Sigmoid colon (tissue), 7 donors: ENCODE data around the gene IRF4. TPM values are rescaled to one million over a fixed set of nuclear protein-coding genes. Genes with fewer than 3 reads are reported as not detected.

ENCODE experiments used
- DNase-seq: peaks from one replicate; pipeline ENCODE4 v3.0.0-alpha.2; 2019
- H3K27ac ChIP-seq, 4 donors: fragments of 200-600 bp; sonication (generic); one replicate each; pipeline ENCODE4 v1.5.1; 2016 to 2019; ENCODE audit warnings: mild to moderate bottlenecking in 1 of 4
- H3K27me3 ChIP-seq, 3 donors: fragments of 200-600 bp; sonication (generic); one replicate each; pipeline ENCODE4 v1.5.1; 2019; ENCODE audit warnings: mild to moderate bottlenecking in 1 of 3
- H3K36me3 ChIP-seq, 4 donors: fragments of 200-600 bp; sonication (generic); one replicate each; pipeline ENCODE4 v1.5.1; 2016 to 2019
- H3K4me1 ChIP-seq, 4 donors: fragments of 200-600 bp; sonication (generic); one replicate each; pipeline ENCODE4 v1.5.1; 2017 to 2019
- H3K4me3 ChIP-seq, 4 donors: fragments of 200-600 bp; sonication (generic); one replicate each; pipeline ENCODE4 v1.5.1; 2017 to 2019; ENCODE audit warnings: mild to moderate bottlenecking in 2 of 4, moderate library complexity in 1 of 4
- H3K9me3 ChIP-seq, 4 donors: fragments of 200-600 bp in 3 of 4; sonication (generic) in 3 of 4; one replicate each; pipeline versions ENCODE4 v1.5.1 to v1.6.1; 2013 to 2019
- CTCF ChIP-seq, 4 experiments: fragments of 450-650 bp in 3 of 4; fragments of 200-600 bp in 1 of 4; IDR thresholded peaks; one replicate each; pipeline ENCODE4 v1.5.1; 2016 to 2019; ENCODE audit warnings: antibody characterized with exemption in 4 of 4, mild to moderate bottlenecking in 3 of 4, moderate library complexity in 2 of 4
- EP300 ChIP-seq, 4 donors: sonication (generic); formaldehyde crosslinking; IDR thresholded peaks; one replicate each; pipeline ENCODE4 v1.6.1; 2017; ENCODE audit warnings: antibody characterized with exemption in 4 of 4
- POLR2A ChIP-seq, 2 donors: fragments of 450-650 bp; IDR thresholded peaks; one replicate each; pipeline ENCODE4 v1.6.1; 2016; ENCODE audit warnings: antibody characterized with exemption in 2 of 2, mild to moderate bottlenecking in 2 of 2, moderate library complexity in 2 of 2
- POLR2AphosphoS5 ChIP-seq, 4 donors: sonication (generic); formaldehyde crosslinking; IDR thresholded peaks; one replicate each; pipeline ENCODE4 v1.6.1; 2017; ENCODE audit warnings: antibody characterized with exemption in 4 of 4
- WGBS, 2 donors: extraction: QIAGEN DNeasy Blood & Tissue Kit; methylation state at CpG; one replicate each; pipeline ENCODE4 v1.1.7; 2013; 5-methylcytosine and 5-hydroxymethylcytosine counted together
- intact Hi-C: fragments of 100-400 bp; cut with DNase I; formaldehyde crosslinking; loops from one replicate; pipeline ENCODE4 v1.15.1; 2023
- polyA plus RNA-seq, 3 donors: library from polyadenylated mRNA; stranded (reverse); fragments of 200-250 nt; gene quantifications; one replicate each; pipeline ENCODE4 v1.2.3, GENCODE V29; 2013
- total RNA-seq, 4 donors: library from RNA; depleted of rRNA; stranded (reverse); fragments of >200 nt; gene quantifications; one replicate each; pipeline ENCODE4 v1.1.0, GENCODE V29; 2016
- donor health status: healthy with polysubstance abuse.
- donor health status: Bipolar disorder and iron deficiency.
- donor health status: healthy.

The IRF4 gene
- under 1 TPM; 0.28 to 0.68 (median 0.34) TPM for total RNA-seq
- 1 to 10 TPM in 1 of 3 donors, under 1 TPM in 2; 0.46 to 9.3 (median 0.60) TPM for polyA plus RNA-seq

DNA sequence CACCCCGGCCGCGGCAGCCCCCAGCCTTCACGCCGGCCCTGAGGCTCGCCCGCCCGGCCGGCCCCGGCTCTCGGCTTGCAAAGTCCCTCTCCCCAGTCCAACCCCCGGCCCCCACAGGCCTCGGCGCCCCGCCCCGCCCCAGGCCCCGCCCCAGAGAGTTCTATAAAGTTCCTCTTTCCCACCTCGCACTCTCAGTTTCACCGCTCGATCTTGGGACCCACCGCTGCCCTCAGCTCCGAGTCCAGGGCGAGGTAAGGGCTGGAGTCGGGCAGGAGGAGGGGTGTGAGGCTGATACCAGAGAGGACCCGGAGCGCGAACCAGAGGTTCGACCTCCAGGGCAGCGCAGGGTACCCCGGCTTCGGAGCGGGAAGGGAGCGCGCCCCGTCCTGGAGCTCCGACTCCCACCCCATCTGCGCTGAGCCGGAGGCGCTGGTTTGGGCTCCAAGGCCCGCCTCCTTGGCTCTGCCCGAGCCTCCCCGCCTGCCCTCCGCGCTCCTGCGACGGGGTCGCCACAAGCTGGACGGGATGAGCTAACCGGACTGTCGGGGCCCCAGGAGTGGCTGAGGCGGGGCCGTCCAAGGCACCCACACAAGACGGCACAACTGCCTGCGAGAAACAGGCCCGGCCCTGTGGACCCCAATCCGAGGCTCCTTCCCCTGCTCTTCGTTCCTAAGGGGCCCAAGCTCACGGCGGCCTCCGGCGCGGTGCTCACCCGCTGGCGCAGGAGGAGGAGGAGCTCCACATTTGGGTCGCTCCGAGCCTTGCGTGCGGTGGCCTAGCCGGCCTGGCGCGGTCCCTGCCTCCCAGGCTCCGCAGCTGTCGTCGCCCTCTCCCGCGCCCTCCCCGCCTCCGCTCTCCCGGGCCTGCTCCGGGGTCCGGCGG, at the start of gene IRF4:
IRF4 (plus strand) TSS at position 194 of the 882 bp plus-strand sequence. CDS start 1,401 bp downstream, outside the sequence.
- intact Hi-C loops: no loop called here
- DNase-seq: no peak
- Histone ChIP-seq H3K27me3 (peaks cover 26 to 89% (median 41%) of the 10 kb centered on the region in 3 donors), H3K27ac (no peak within 1 kb of the TSS), H3K36me3 (no peaks in the 10 kb centered on the region), H3K4me3 (peak within 1 kb of the TSS in 3 of 4 donors; percentile 32 to 50 (median 45)), H3K4me1 (peaks cover 0 to 33% (median 29%) of the 10 kb centered on the region in 4 donors), H3K9me3 (no peaks in the 10 kb centered on the region)
- TF ChIP-seq EP300 (IDR thresholded peaks at IDR 0.05) (no peak), POLR2AphosphoS5 (IDR thresholded peaks at IDR 0.05) (peak in 2 of 4 donors; percentile 16 to 20)
- 1 to 6% methylated on average over 82 of the region's 82 CpGs for WGBS, 2 donors

GRCh38 chr6:341914-342831, 49.4 kb upstream of the IRF4 start:
- peaks cover 0 to 9% (median 3%) of the 10 kb centered on the region in 4 donors for H3K4me1 ChIP-seq
- H3K27ac ChIP-seq: no peak overlapping the region
- H3K4me3 ChIP-seq: no peak overlapping the region
- H3K36me3 ChIP-seq: no peaks in the 10 kb centered on the region
- no peak for DNase-seq
- H3K9me3 ChIP-seq: no peaks in the 10 kb centered on the region
- intact Hi-C loops: no loop called here
- TF ChIP-seq EP300 (IDR thresholded peaks at IDR 0.05) (no peak), POLR2A (IDR thresholded peaks at IDR 0.05) (no peak), POLR2AphosphoS5 (IDR thresholded peaks at IDR 0.05) (no peak), CTCF (IDR thresholded peaks at IDR 0.05) (no peak)
- WGBS, 2 donors: 78 to 79% methylated on average over 16 of the region's 16 CpGs
- H3K27me3 ChIP-seq: no peaks in the 10 kb centered on the region

DNA sequence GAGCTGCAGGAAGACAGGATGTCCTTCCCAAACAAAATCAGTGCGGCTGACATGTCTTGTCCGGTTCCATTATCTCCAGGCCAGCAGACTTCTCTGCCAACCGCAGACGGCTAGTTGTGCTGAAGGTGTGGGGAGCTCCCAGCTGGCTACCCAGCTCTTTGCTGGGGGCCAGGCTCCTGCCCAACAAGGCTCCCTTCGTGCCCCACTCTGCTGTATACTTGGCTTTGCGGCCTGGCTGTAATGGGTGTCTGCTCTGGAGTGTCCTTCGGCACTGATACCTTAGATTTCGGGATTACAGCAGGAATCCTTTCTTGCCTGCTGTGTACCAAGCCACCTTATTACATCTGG, 48.7 kb upstream of the IRF4 start:
- Histone ChIP-seq H3K4me1 (peaks cover 0 to 9% (median 3%) of the 10 kb centered on the region in 4 donors), H3K4me3 (no peak overlapping the region), H3K9me3 (no peaks in the 10 kb centered on the region), H3K27ac (no peak overlapping the region), H3K36me3 (peaks cover 0 to 1% (median 0%) of the 10 kb centered on the region in 4 donors), H3K27me3 (no peaks in the 10 kb centered on the region)
- no peak for DNase-seq
- intact Hi-C loops: no loop called here
- TF ChIP-seq EP300 (IDR thresholded peaks at IDR 0.05): no peak
- no peak for TF ChIP-seq CTCF (IDR thresholded peaks at IDR 0.05)
- TF ChIP-seq POLR2AphosphoS5 (IDR thresholded peaks at IDR 0.05): no peak
- no peak for TF ChIP-seq POLR2A (IDR thresholded peaks at IDR 0.05)
- WGBS, 2 donors: 89 to 91% methylated on average over 8 of the region's 8 CpGs

DNA sequence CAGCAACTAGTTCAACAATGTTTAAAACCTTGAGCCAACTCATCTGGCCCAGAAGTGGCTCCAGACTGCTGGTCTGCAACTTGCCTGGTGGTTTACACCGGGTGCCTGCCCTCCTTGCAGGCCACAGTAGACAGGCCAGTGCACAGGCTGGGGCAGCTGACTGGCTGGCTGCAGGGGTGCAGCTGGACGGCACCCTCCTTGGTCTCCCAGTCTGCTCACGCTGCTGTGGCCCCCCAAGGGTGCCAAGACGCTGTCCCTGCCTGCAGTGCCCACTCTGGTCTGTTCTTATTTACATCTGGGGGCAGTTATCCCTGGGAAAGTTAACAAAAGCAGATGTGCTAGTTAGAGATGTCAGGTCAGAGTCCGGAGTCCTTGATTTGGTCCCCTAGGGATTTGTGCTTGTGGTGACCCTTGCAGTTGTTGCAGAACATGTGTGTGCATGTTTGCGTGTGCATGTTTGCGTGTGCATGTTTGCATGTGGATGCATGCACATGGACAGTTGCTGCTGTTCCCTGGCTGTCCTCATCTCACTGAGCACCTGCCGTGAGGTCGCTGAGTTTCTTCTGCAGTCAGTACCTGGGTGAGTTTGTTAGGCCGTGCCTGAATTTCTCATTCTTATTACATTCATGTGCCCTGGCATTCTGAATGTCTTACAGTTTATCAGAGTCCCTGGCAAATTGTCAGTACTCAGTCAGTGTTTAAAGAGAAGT, 48.2 kb upstream of the IRF4 start:
- TF ChIP-seq CTCF (IDR thresholded peaks at IDR 0.05): no peak
- TF ChIP-seq POLR2AphosphoS5 (IDR thresholded peaks at IDR 0.05): no peak
- WGBS, 2 donors: 84 to 88% methylated on average over 10 of the region's 10 CpGs
- intact Hi-C loops: no loop called here

More for the DNA sequence above, 48.2 kb upstream of the IRF4 start:
- Histone ChIP-seq H3K9me3 (no peaks in the 10 kb centered on the region), H3K27ac (no peak overlapping the region), H3K4me3 (no peak overlapping the region), H3K27me3 (no peaks in the 10 kb centered on the region), H3K36me3 (peaks cover 2 to 7% (median 4%) of the 10 kb centered on the region in 4 donors), H3K4me1 (peaks cover 0 to 9% (median 3%) of the 10 kb centered on the region in 4 donors)
- no peak for DNase-seq
